Measurements from ENCODE around the gene SMYD3.

Gene SMYD3

GRCh38 chr1:246428542-246429308 is 78.4 kb downstream of the SMYD3 start:
- H3K36me3 ChIP-seq (ENCODE audit: control insufficient read depth, insufficient read depth, low read length): no peaks in the 10 kb centered on the region
- no peak overlapping the region for H2AFZ ChIP-seq
- H3K4me1 ChIP-seq: no peaks in the 10 kb centered on the region
- H3K9ac ChIP-seq: no peak overlapping the region
- H3K4me3 ChIP-seq (ENCODE audit: low read depth, low read length): no peak overlapping the region
- no peaks in the 10 kb centered on the region for H3K79me2 ChIP-seq
- H3K4me2 ChIP-seq (ENCODE audit: low read length): no peak overlapping the region
- no peaks in the 10 kb centered on the region for H3K27me3 ChIP-seq (ENCODE audit: control insufficient read depth, insufficient read depth, low read length)
- no peak for TF ChIP-seq CTCF (IDR thresholded peaks at IDR 0.05)
- H3K27ac ChIP-seq: no peak overlapping the region
- H3K9me3 ChIP-seq (ENCODE audit: control insufficient read depth, low read length): no peaks in the 10 kb centered on the region

GRCh38 chr1:246427611-246428010 is 79.5 kb downstream of the SMYD3 start:
- no peak overlapping the region for H3K4me3 ChIP-seq (ENCODE audit: low read depth, low read length)
- H3K9ac ChIP-seq: no peak overlapping the region
- H3K4me2 ChIP-seq (ENCODE audit: low read length): no peak overlapping the region
- H3K9me3 ChIP-seq (ENCODE audit: control insufficient read depth, low read length): no peaks in the 10 kb centered on the region
- H2AFZ ChIP-seq: no peak overlapping the region
- no peak overlapping the region for H3K27ac ChIP-seq
- no peaks in the 10 kb centered on the region for H3K27me3 ChIP-seq (ENCODE audit: control insufficient read depth, insufficient read depth, low read length)
- TF ChIP-seq CTCF (IDR thresholded peaks at IDR 0.05): no peak
- H3K79me2 ChIP-seq: no peaks in the 10 kb centered on the region
- H3K36me3 ChIP-seq (ENCODE audit: control insufficient read depth, insufficient read depth, low read length): no peaks in the 10 kb centered on the region
- no peaks in the 10 kb centered on the region for H3K4me1 ChIP-seq

- no peaks in the 10 kb centered on the region for H3K9me3 ChIP-seq (ENCODE audit: control insufficient read depth, low read length)
- no peak for TF ChIP-seq CTCF (IDR thresholded peaks at IDR 0.05)
These were observed 81.2 kb downstream of the SMYD3 start for GRCh38 chr1:246425895-246426294.

GRCh38 chr1:246425139-246425794 is 81.8 kb downstream of the SMYD3 start:
- Histone ChIP-seq H3K9ac (no peak overlapping the region), H3K79me2 (no peaks in the 10 kb centered on the region), H2AFZ (no peak overlapping the region), H3K9me3 (ENCODE audit: control insufficient read depth, low read length) (no peaks in the 10 kb centered on the region), H3K4me1 (no peaks in the 10 kb centered on the region), H3K4me3 (ENCODE audit: low read depth, low read length) (no peak overlapping the region), H3K27me3 (ENCODE audit: control insufficient read depth, insufficient read depth, low read length) (no peaks in the 10 kb centered on the region), H3K4me2 (ENCODE audit: low read length) (no peak overlapping the region), H3K27ac (no peak overlapping the region), H3K36me3 (ENCODE audit: control insufficient read depth, insufficient read depth, low read length) (no peaks in the 10 kb centered on the region)
- no peak for TF ChIP-seq CTCF (IDR thresholded peaks at IDR 0.05)

More at GRCh38 chr1:246425895-246426294, 81.2 kb downstream of the SMYD3 start:
- no peaks in the 10 kb centered on the region for H3K36me3 ChIP-seq (ENCODE audit: control insufficient read depth, insufficient read depth, low read length)
- no peak overlapping the region for H3K27ac ChIP-seq
- no peak overlapping the region for H3K4me3 ChIP-seq (ENCODE audit: low read depth, low read length)
- H3K27me3 ChIP-seq (ENCODE audit: control insufficient read depth, insufficient read depth, low read length): no peaks in the 10 kb centered on the region
- H3K4me2 ChIP-seq (ENCODE audit: low read length): no peak overlapping the region
- H3K79me2 ChIP-seq: no peaks in the 10 kb centered on the region
- H3K4me1 ChIP-seq: no peaks in the 10 kb centered on the region
- no peak overlapping the region for H3K9ac ChIP-seq
- H2AFZ ChIP-seq: no peak overlapping the region
